PC-3 (cell line): ENCODE measurements around the gene IKBIP.

Experiments
- CTCF ChIP-seq: fragments of 300-600 bp; sonication (generic); conservative IDR thresholded peaks from 2 replicates; pipeline ENCODE4 v1.5.1; 2017; ENCODE audit warnings: antibody characterized with exemption, low read depth, mild to moderate bottlenecking, low read length
- EZH2 ChIP-seq: fragments of 300-600 bp; sonication (generic); IDR thresholded peaks from one replicate; pipeline ENCODE4 v1.6.1; 2017; ENCODE audit warnings: antibody characterized with exemption, mild to moderate bottlenecking, low read length; ENCODE audit not compliant: unreplicated experiment
- EZH2phosphoT487 ChIP-seq: fragments of 300-600 bp; sonication (generic); IDR thresholded peaks from 2 replicates; pipeline ENCODE4 v1.6.1; 2018; ENCODE audit warnings: mild to moderate bottlenecking, antibody characterized with exemption, low read length, borderline replicate concordance

- TF ChIP-seq CTCF (peak; percentile 36), EZH2phosphoT487 (no peak), EZH2 (no peak)
Measured at GRCh38 chr12:98646294-98647090, 1.9 kb upstream of the IKBIP start.
